GF-D8 (cell line): Measurements from ENCODE around the gene PDE8B.

Experiments
- DNase-seq: peaks from one replicate; lab custom pipeline; 2025; lab: John Stamatoyannopoulos, UW

PDE8B gene

GRCh38 chr5:77231471-77232138, 21.1 kb downstream of the PDE8B start:
- DNase-seq, result peak; percentile 4

- DNase-seq, result peak; percentile 0
Measured at GRCh38 chr5:77232574-77233358, 22.3 kb downstream of the PDE8B start.

GRCh38 chr5:77235846-77236721, 25.6 kb downstream of the PDE8B start:
- DNase-seq, result no peak

- no peak for DNase-seq
Measured at GRCh38 chr5:77239126-77239741, 28.8 kb downstream of the PDE8B start.

- no peak for DNase-seq
Measured at GRCh38 chr5:77241444-77241843, 31.0 kb downstream of the PDE8B start.

GRCh38 chr5:77249475-77249874, 39.0 kb downstream of the PDE8B start:
- DNase-seq, result no peak

- no peak for DNase-seq
Measured at GRCh38 chr5:77250021-77250420, 39.5 kb downstream of the PDE8B start.

GRCh38 chr5:77251921-77252320, 41.4 kb downstream of the PDE8B start:
- no peak for DNase-seq

- no peak for DNase-seq
Measured at GRCh38 chr5:77255617-77256016, 45.1 kb downstream of the PDE8B start.

GRCh38 chr5:77256406-77256805, 45.9 kb downstream of the PDE8B start:
- DNase-seq, result no peak

- DNase-seq, result no peak
Measured at GRCh38 chr5:77258652-77259051, 48.2 kb downstream of the PDE8B start.

- DNase-seq, result no peak
Measured at GRCh38 chr5:77259476-77259875, 49.0 kb downstream of the PDE8B start.

GRCh38 chr5:77262697-77263096, 52.2 kb downstream of the PDE8B start:
- DNase-seq, result no peak

- DNase-seq, result no peak
Measured at GRCh38 chr5:77266291-77266690, 55.8 kb downstream of the PDE8B start.

GRCh38 chr5:77267496-77267895, 57.0 kb downstream of the PDE8B start:
- DNase-seq, result no peak

GRCh38 chr5:77272206-77272605, 61.7 kb downstream of the PDE8B start:
- no peak for DNase-seq

GRCh38 chr5:77277759-77278158, 67.3 kb downstream of the PDE8B start:
- no peak for DNase-seq

- DNase-seq, result no peak
Measured at GRCh38 chr5:77280036-77280435, 69.6 kb downstream of the PDE8B start.

GRCh38 chr5:77281969-77282336, 71.5 kb downstream of the PDE8B start:
- DNase-seq, result no peak

- DNase-seq, result no peak
Measured at GRCh38 chr5:77282337-77283027, 72.0 kb downstream of the PDE8B start.

- no peak for DNase-seq
Measured at GRCh38 chr5:77285251-77285841, 74.9 kb downstream of the PDE8B start.
